ENCODE results near the gene CNNM3.
A peak's percentile ranks its signal among the peaks of the same experiment; 100 is the strongest.

CNNM3 gene

GRCh38 chr2:96788442-96789244 lies 27.4 kb upstream of the CNNM3 start:
- WGBS, result 87% methylated on average over 17 of the region's 17 CpGs
- H3K36me3 ChIP-seq (ENCODE audit: control insufficient read depth in 1 of 2, insufficient read depth in 2 of 2, low read depth in 1 of 2, low read length in 2 of 2), result no peaks in the 10 kb centered on the region
- no peak overlapping the region for H3K18ac ChIP-seq (ENCODE audit: low read depth in 1 of 2, low read length in 2 of 2)
- H2AFZ ChIP-seq (ENCODE audit: low read depth, low read length), result no peak overlapping the region
- no peak overlapping the region for H3K23ac ChIP-seq (ENCODE audit: low read length in 2 of 2)
- H4K91ac ChIP-seq (ENCODE audit: low read length), result no peak overlapping the region
- no peak overlapping the region for H3K9ac ChIP-seq (ENCODE audit: low read length)
- no peak overlapping the region for H2BK15ac ChIP-seq (ENCODE audit: low read depth, poor library complexity, severe bottlenecking)
- peak overlapping the region; percentile 77 for H4K8ac ChIP-seq (ENCODE audit: low read length)
- H3K79me1 ChIP-seq (replicated peaks; ENCODE audit: low read length, poor library complexity, severe bottlenecking), result peaks cover 15% of the 10 kb centered on the region
- no peak overlapping the region for H3K4me3 ChIP-seq (ENCODE audit: insufficient read depth in 1 of 2, low read depth in 1 of 2, low read length in 2 of 2)
- H2BK5ac ChIP-seq (ENCODE audit: low read depth, low read length, poor library complexity, severe bottlenecking), result no peak overlapping the region
- DNase-seq, result peak; percentile 34
- peaks cover 9% of the 10 kb centered on the region for H3K4me1 ChIP-seq (ENCODE audit: control insufficient read depth, insufficient read depth, low read depth, low read length)
- H3K27ac ChIP-seq (ENCODE audit: low read length, poor library complexity, severe bottlenecking), result no peak overlapping the region
- no peak overlapping the region for H3K14ac ChIP-seq (ENCODE audit: low read length in 2 of 2)
- no peak overlapping the region for H3K4ac ChIP-seq (ENCODE audit: low read depth in 1 of 2, low read length in 2 of 2)
- H2BK120ac ChIP-seq (ENCODE audit: low read depth, low read length), result no peak overlapping the region
- no peak overlapping the region for H2BK12ac ChIP-seq (ENCODE audit: low read length in 2 of 2)
- H3K9me3 ChIP-seq (ENCODE audit: control insufficient read depth, low read length), result no peaks in the 10 kb centered on the region
- H2AK5ac ChIP-seq (ENCODE audit: low read length, severe bottlenecking), result no peak overlapping the region
- H3K27me3 ChIP-seq (ENCODE audit: control insufficient read depth in 1 of 2, insufficient read depth in 1 of 2, low read length in 2 of 2), result no peaks in the 10 kb centered on the region
- H3K4me2 ChIP-seq (ENCODE audit: low read length, poor library complexity, severe bottlenecking), result no peak overlapping the region

- H3K4ac ChIP-seq (ENCODE audit: low read depth in 1 of 2, low read length in 2 of 2), result no peak overlapping the region
Observed at GRCh38 chr2:96789245-96789617, 26.8 kb upstream of the CNNM3 start.

GRCh38 chr2:96792772-96793749 lies 23.0 kb upstream of the CNNM3 start:
- peaks cover 0 to 10% of the 10 kb centered on the region in 2 experiments for H3K36me3 ChIP-seq (ENCODE audit: control insufficient read depth in 1 of 2, insufficient read depth in 2 of 2, low read depth in 1 of 2, low read length in 2 of 2)
- H3K4ac ChIP-seq (ENCODE audit: low read depth in 1 of 2, low read length in 2 of 2), result no peak overlapping the region
- H4K91ac ChIP-seq (ENCODE audit: low read length), result no peak overlapping the region
- peaks cover 8% of the 10 kb centered on the region for H3K4me1 ChIP-seq (ENCODE audit: control insufficient read depth, insufficient read depth, low read depth, low read length)
- no peak overlapping the region for H2BK15ac ChIP-seq (ENCODE audit: low read depth, poor library complexity, severe bottlenecking)
- no peak overlapping the region for H2AFZ ChIP-seq (ENCODE audit: low read depth, low read length)
- H3K18ac ChIP-seq (ENCODE audit: low read depth in 1 of 2, low read length in 2 of 2), result no peak overlapping the region
- WGBS, result 89% methylated on average over 17 of the region's 17 CpGs
- H3K14ac ChIP-seq (ENCODE audit: low read length in 2 of 2), result no peak overlapping the region
- no peaks in the 10 kb centered on the region for H3K27me3 ChIP-seq (ENCODE audit: control insufficient read depth in 1 of 2, insufficient read depth in 1 of 2, low read length in 2 of 2)
- H3K79me1 ChIP-seq (replicated peaks; ENCODE audit: low read length, poor library complexity, severe bottlenecking), result peaks cover 23% of the 10 kb centered on the region
- H2BK12ac ChIP-seq (ENCODE audit: low read length in 2 of 2), result no peak overlapping the region
- H3K4me3 ChIP-seq (ENCODE audit: insufficient read depth in 1 of 2, low read depth in 1 of 2, low read length in 2 of 2), result no peak overlapping the region
- H2AK5ac ChIP-seq (ENCODE audit: low read length, severe bottlenecking), result no peak overlapping the region
- H2BK5ac ChIP-seq (ENCODE audit: low read depth, low read length, poor library complexity, severe bottlenecking), result no peak overlapping the region
- no peak overlapping the region for H2BK120ac ChIP-seq (ENCODE audit: low read depth, low read length)
- no peak overlapping the region for H3K9ac ChIP-seq (ENCODE audit: low read length)
- H3K23ac ChIP-seq (ENCODE audit: low read length in 2 of 2), result no peak overlapping the region
- H3K27ac ChIP-seq (ENCODE audit: low read length, poor library complexity, severe bottlenecking), result no peak overlapping the region
- no peak overlapping the region for H3K4me2 ChIP-seq (ENCODE audit: low read length, poor library complexity, severe bottlenecking)
- H4K8ac ChIP-seq (ENCODE audit: low read length), result no peak overlapping the region
- no peaks in the 10 kb centered on the region for H3K9me3 ChIP-seq (ENCODE audit: control insufficient read depth, low read length)
- no peak for DNase-seq

More at GRCh38 chr2:96789245-96789617, 26.8 kb upstream of the CNNM3 start:
- H3K27ac ChIP-seq (ENCODE audit: low read length, poor library complexity, severe bottlenecking), result no peak overlapping the region
- no peak overlapping the region for H2AFZ ChIP-seq (ENCODE audit: low read depth, low read length)
- no peak overlapping the region for H3K9ac ChIP-seq (ENCODE audit: low read length)
- no peaks in the 10 kb centered on the region for H3K9me3 ChIP-seq (ENCODE audit: control insufficient read depth, low read length)
- no peaks in the 10 kb centered on the region for H3K36me3 ChIP-seq (ENCODE audit: control insufficient read depth in 1 of 2, insufficient read depth in 2 of 2, low read depth in 1 of 2, low read length in 2 of 2)
- DNase-seq, result no peak
- H2BK120ac ChIP-seq (ENCODE audit: low read depth, low read length), result no peak overlapping the region
- no peak overlapping the region for H2BK12ac ChIP-seq (ENCODE audit: low read length in 2 of 2)
- no peak overlapping the region for H2BK15ac ChIP-seq (ENCODE audit: low read depth, poor library complexity, severe bottlenecking)
- no peak overlapping the region for H2AK5ac ChIP-seq (ENCODE audit: low read length, severe bottlenecking)
- no peaks in the 10 kb centered on the region for H3K27me3 ChIP-seq (ENCODE audit: control insufficient read depth in 1 of 2, insufficient read depth in 1 of 2, low read length in 2 of 2)
- no peak overlapping the region for H3K18ac ChIP-seq (ENCODE audit: low read depth in 1 of 2, low read length in 2 of 2)
- H4K91ac ChIP-seq (ENCODE audit: low read length), result no peak overlapping the region
- peaks cover 15% of the 10 kb centered on the region for H3K79me1 ChIP-seq (replicated peaks; ENCODE audit: low read length, poor library complexity, severe bottlenecking)
- H4K8ac ChIP-seq (ENCODE audit: low read length), result no peak overlapping the region
- H3K4me1 ChIP-seq (ENCODE audit: control insufficient read depth, insufficient read depth, low read depth, low read length), result peaks cover 9% of the 10 kb centered on the region
- 90% methylated on average over 6 of the region's 6 CpGs for WGBS
- H3K4me2 ChIP-seq (ENCODE audit: low read length, poor library complexity, severe bottlenecking), result no peak overlapping the region
- H3K23ac ChIP-seq (ENCODE audit: low read length in 2 of 2), result no peak overlapping the region
- H3K14ac ChIP-seq (ENCODE audit: low read length in 2 of 2), result no peak overlapping the region
- no peak overlapping the region for H3K4me3 ChIP-seq (ENCODE audit: insufficient read depth in 1 of 2, low read depth in 1 of 2, low read length in 2 of 2)
- no peak overlapping the region for H2BK5ac ChIP-seq (ENCODE audit: low read depth, low read length, poor library complexity, severe bottlenecking)

- H4K91ac ChIP-seq (ENCODE audit: low read length), result no peak overlapping the region
- no peak overlapping the region for H2BK5ac ChIP-seq (ENCODE audit: low read depth, low read length, poor library complexity, severe bottlenecking)
- H3K23ac ChIP-seq (ENCODE audit: low read length in 2 of 2), result no peak overlapping the region
- H4K8ac ChIP-seq (ENCODE audit: low read length), result no peak overlapping the region
- H3K18ac ChIP-seq (ENCODE audit: low read depth in 1 of 2, low read length in 2 of 2), result no peak overlapping the region
- peaks cover 13% of the 10 kb centered on the region for H3K79me1 ChIP-seq (replicated peaks; ENCODE audit: low read length, poor library complexity, severe bottlenecking)
- no peaks in the 10 kb centered on the region for H3K27me3 ChIP-seq (ENCODE audit: control insufficient read depth in 1 of 2, insufficient read depth in 1 of 2, low read length in 2 of 2)
- no peak overlapping the region for H2AFZ ChIP-seq (ENCODE audit: low read depth, low read length)
- no peak overlapping the region for H3K27ac ChIP-seq (ENCODE audit: low read length, poor library complexity, severe bottlenecking)
- H2BK120ac ChIP-seq (ENCODE audit: low read depth, low read length), result no peak overlapping the region
- 96% methylated on average over 4 of the region's 6 CpGs for WGBS
- H3K9me3 ChIP-seq (ENCODE audit: control insufficient read depth, low read length), result no peaks in the 10 kb centered on the region
- no peak overlapping the region for H2BK15ac ChIP-seq (ENCODE audit: low read depth, poor library complexity, severe bottlenecking)
- peaks cover 4 to 26% of the 10 kb centered on the region in 2 experiments for H3K36me3 ChIP-seq (ENCODE audit: control insufficient read depth in 1 of 2, insufficient read depth in 2 of 2, low read depth in 1 of 2, low read length in 2 of 2)
- no peak overlapping the region for H3K9ac ChIP-seq (ENCODE audit: low read length)
- DNase-seq, result no peak
- H3K14ac ChIP-seq (ENCODE audit: low read length in 2 of 2), result peak overlapping the region in 1 of 2 experiments; percentile 14
- H2AK5ac ChIP-seq (ENCODE audit: low read length, severe bottlenecking), result no peak overlapping the region
- H3K4me3 ChIP-seq (ENCODE audit: insufficient read depth in 1 of 2, low read depth in 1 of 2, low read length in 2 of 2), result no peak overlapping the region
- no peak overlapping the region for H2BK12ac ChIP-seq (ENCODE audit: low read length in 2 of 2)
- H3K4ac ChIP-seq (ENCODE audit: low read depth in 1 of 2, low read length in 2 of 2), result no peak overlapping the region
- H3K4me2 ChIP-seq (ENCODE audit: low read length, poor library complexity, severe bottlenecking), result no peak overlapping the region
- H3K4me1 ChIP-seq (ENCODE audit: control insufficient read depth, insufficient read depth, low read depth, low read length), result no peaks in the 10 kb centered on the region
Observed at GRCh38 chr2:96795076-96795475, 21.0 kb upstream of the CNNM3 start.
